Lung (tissue), 12 donors: ENCODE results near the gene CDH16. TPM values are rescaled to one million over a fixed set of nuclear protein-coding genes. Genes with fewer than 3 reads are reported as not detected.

Source experiments
- ATAC-seq: fragments of 200-7000 bp; cut with Tn5 transposase; one replicate; pipeline ENCODE4 v1.9.1; 2020; ENCODE audit warnings: moderate number of reproducible peaks; ENCODE audit not compliant: insufficient read depth, low FRiP score
- DNase-seq, 3 donors: peaks; one replicate each; pipeline ENCODE4 v3.0.0-alpha.2; 2013 to 2017
- H3K27ac ChIP-seq, 2 donors: one replicate each; pipeline ENCODE4 v1.5.1; 2013; ENCODE audit warnings: mild to moderate bottlenecking in 2 of 2, moderate library complexity in 2 of 2, control low read depth in 1 of 2, inconsistent platforms in 1 of 2, low read depth in 1 of 2, low read length in 1 of 2
- H3K27me3 ChIP-seq, 3 donors: one replicate each; pipeline ENCODE4 v1.5.1; 2013; ENCODE audit warnings: low read length in 2 of 3; ENCODE audit not compliant: control insufficient read depth in 3 of 3, insufficient read depth in 3 of 3
- H3K36me3 ChIP-seq, 4 donors: one replicate each; pipeline ENCODE4 v1.5.1; 2013; ENCODE audit warnings: low read length in 4 of 4, mild to moderate bottlenecking in 1 of 4, moderate library complexity in 1 of 4; ENCODE audit not compliant: control insufficient read depth in 4 of 4, insufficient read depth in 4 of 4
- H3K4me1 ChIP-seq, 5 donors: one replicate each; pipeline ENCODE4 v1.5.1; 2013; ENCODE audit warnings: low read length in 5 of 5, mild to moderate bottlenecking in 2 of 5, moderate library complexity in 1 of 5; ENCODE audit not compliant: control insufficient read depth in 5 of 5, insufficient read depth in 5 of 5
- H3K4me3 ChIP-seq: one replicate; pipeline ENCODE4 v1.5.1; 2013; ENCODE audit warnings: mild to moderate bottlenecking, control low read depth, moderate library complexity
- H3K9ac ChIP-seq, 2 donors: one replicate each; pipeline ENCODE4 v1.5.1; 2013; ENCODE audit warnings: low read length in 2 of 2, control low read depth in 1 of 2; ENCODE audit not compliant: insufficient read depth in 1 of 2
- H3K9me3 ChIP-seq, 4 donors: one replicate each; pipeline ENCODE4 v1.5.1; 2013; ENCODE audit warnings: low read length in 3 of 4, mild to moderate bottlenecking in 1 of 4, moderate library complexity in 1 of 4; ENCODE audit not compliant: control insufficient read depth in 4 of 4, insufficient read depth in 3 of 4
- WGBS, 2 donors: extraction: QIAGEN DNeasy Blood & Tissue Kit; methylation state at CpG; one replicate each; pipeline ENCODE4 v1.1.7; 2013; 5-methylcytosine and 5-hydroxymethylcytosine counted together
- polyA plus RNA-seq, 2 donors: library from polyadenylated mRNA; stranded (reverse); fragments of 200-250 nt; gene quantifications; one replicate each; pipeline ENCODE4 v1.2.1, GENCODE V29; 2013
- total RNA-seq, 2 donors: library from RNA; depleted of rRNA in 1 of 2; stranded (reverse); fragments of >200 nt in 1 of 2; gene quantifications; one replicate each; pipeline ENCODE4 v1.2.1, GENCODE V29; 2014 to 2021
- TF ChIP-seq, protein P1 (sequence below): IDR thresholded peaks from 2 replicates; pipeline ENCODE4 v1.5.1; 2012; ENCODE audit warnings: mild to moderate bottlenecking; ENCODE audit errors: control extremely low read depth, extremely low read depth
- donor health status: control.
- donor health status: control.
- donor health status: Bipolar disorder and iron deficiency.
- donor health status: healthy.
- donor health status: DM: yes; HTN: yes; CAD: no.

Gene CDH16
- total and polyA plus RNA-seq, 4 donors, result 0.25 to 1.7 (median 0.64) TPM; not detected in 1

DNA sequence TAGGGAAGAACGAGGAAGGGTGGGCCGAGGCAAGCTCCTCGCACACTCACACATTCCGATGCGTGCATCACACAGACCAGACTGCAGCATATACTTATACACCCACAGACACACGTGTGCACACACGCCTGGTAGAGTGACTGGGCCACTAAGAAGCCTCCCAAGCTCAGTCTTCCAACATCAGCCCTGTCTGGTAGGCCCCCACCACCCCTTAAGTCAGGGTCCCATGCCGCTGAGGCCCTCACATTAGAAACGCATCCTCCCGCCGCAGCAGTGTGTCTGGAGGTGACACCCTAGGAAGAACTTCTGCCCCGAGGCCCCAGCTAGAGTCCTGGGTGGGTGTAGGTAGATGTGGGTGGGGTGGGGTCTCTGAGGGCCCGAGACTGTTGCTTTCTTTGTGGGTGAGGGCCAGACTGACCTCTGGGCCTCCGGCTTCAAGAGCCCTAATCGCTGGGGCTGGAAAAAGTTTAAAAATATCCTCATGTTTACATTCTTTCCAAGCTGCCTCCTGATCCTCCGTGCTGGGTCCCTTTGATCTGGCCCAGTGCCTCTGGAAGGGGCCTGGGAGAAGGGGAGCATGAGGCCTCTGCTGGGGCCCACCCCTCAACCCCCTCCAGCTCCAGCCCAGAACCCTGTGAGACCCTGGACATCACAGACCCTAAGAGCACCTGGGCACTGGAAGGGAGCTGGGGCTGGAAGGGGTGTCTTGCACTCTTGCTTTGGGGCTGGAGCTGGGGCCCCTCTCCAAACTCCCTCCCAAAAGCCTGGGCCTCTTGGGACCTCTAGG lies 13.6 kb downstream of the CDH16 start:
- WGBS, 2 donors, result 57 to 78% methylated on average over 16 of the region's 16 CpGs
- no peak overlapping the region for H3K4me3 ChIP-seq
- DNase-seq (peak; percentile 88 to 95 (median 91)), ATAC-seq (no peak)
- peaks cover 7 to 57% (median 26%) of the 10 kb centered on the region in 5 donors for H3K4me1 ChIP-seq
- peak overlapping the region; percentile 8 to 39 for H3K9ac ChIP-seq
- peak overlapping the region; percentile 15 to 91 for H3K27ac ChIP-seq
- H3K9me3 ChIP-seq, result no peaks in the 10 kb centered on the region
- TF ChIP-seq, protein P1, sequence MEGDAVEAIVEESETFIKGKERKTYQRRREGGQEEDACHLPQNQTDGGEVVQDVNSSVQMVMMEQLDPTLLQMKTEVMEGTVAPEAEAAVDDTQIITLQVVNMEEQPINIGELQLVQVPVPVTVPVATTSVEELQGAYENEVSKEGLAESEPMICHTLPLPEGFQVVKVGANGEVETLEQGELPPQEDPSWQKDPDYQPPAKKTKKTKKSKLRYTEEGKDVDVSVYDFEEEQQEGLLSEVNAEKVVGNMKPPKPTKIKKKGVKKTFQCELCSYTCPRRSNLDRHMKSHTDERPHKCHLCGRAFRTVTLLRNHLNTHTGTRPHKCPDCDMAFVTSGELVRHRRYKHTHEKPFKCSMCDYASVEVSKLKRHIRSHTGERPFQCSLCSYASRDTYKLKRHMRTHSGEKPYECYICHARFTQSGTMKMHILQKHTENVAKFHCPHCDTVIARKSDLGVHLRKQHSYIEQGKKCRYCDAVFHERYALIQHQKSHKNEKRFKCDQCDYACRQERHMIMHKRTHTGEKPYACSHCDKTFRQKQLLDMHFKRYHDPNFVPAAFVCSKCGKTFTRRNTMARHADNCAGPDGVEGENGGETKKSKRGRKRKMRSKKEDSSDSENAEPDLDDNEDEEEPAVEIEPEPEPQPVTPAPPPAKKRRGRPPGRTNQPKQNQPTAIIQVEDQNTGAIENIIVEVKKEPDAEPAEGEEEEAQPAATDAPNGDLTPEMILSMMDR, result no peak
- no peaks in the 10 kb centered on the region for H3K27me3 ChIP-seq
- H3K36me3 ChIP-seq, result no peaks in the 10 kb centered on the region

- Histone ChIP-seq H3K9me3 (no peaks in the 10 kb centered on the region), H3K36me3 (no peaks in the 10 kb centered on the region), H3K9ac (peak overlapping the region in 1 of 2 donors; percentile 39), H3K27ac (peak overlapping the region; percentile 49 to 91), H3K4me1 (peaks cover 7 to 63% (median 32%) of the 10 kb centered on the region in 5 donors), H3K4me3 (no peak overlapping the region), H3K27me3 (no peaks in the 10 kb centered on the region)
- WGBS, 2 donors, result 82 to 86% methylated on average over 13 of the region's 13 CpGs
- DNase-seq (no peak), ATAC-seq (no peak)
- TF ChIP-seq, protein P1, result no peak
Observed at GRCh38 chr16:66904428-66904845, 14.2 kb downstream of the CDH16 start.

GRCh38 chr16:66903544-66904427 lies 14.9 kb downstream of the CDH16 start:
- no peak overlapping the region for H3K9ac ChIP-seq
- DNase-seq (peak in 1 of 3 donors; percentile 33), ATAC-seq (no peak)
- H3K9me3 ChIP-seq, result no peaks in the 10 kb centered on the region
- TF ChIP-seq, protein P1, result no peak
- H3K27ac ChIP-seq, result peak overlapping the region; percentile 49 to 91
- H3K36me3 ChIP-seq, result no peaks in the 10 kb centered on the region
- no peak overlapping the region for H3K4me3 ChIP-seq
- H3K4me1 ChIP-seq, result peaks cover 7 to 67% (median 38%) of the 10 kb centered on the region in 5 donors
- no peaks in the 10 kb centered on the region for H3K27me3 ChIP-seq
- WGBS, 2 donors, result 78 to 92% methylated on average over 11 of the region's 11 CpGs
